ENCODE results near the gene ANKRD11. TPM values are rescaled to one million over a fixed set of nuclear protein-coding genes. Genes with fewer than 3 reads are reported as not detected.
A peak's percentile ranks its signal among the peaks of the same experiment; 100 is the strongest.

ANKRD11 gene
- total RNA-seq, 1 experiment from 2014 or later: 266 TPM

DNA sequence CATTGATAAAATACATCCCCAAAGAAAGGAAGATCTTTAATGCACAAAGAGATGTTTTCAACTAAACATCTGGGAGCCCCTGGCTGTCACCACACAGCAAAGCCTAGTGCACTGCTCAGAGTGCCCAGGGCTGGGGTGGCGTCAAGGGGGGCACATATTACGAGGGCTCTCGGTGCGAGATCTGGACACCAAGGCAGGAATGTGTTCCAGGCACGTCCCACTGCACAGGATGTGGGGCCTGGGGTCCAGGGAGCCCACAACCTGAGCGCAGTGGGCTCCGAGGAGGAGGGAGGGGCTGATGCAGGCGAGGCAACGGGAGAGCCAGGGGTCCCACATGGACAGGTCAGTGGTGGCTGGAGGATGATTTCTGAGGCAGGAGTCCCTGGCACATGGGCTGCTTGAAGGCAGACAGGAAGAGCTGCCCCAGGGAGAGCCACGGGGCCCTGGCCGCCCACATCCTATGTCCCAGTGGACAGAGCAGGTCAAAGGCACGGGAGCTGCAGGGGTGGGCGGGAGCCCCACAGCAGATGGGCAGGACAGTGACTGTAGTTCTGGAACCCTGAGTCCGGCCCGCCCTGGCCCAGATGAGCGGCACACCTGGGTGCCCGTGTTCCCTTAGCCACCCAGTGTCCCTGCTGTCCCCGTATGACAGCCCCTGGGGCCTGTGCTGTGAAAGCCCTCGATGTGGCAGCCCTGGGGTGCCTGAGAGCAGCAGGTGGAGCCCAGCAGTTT, 216.5 kb downstream of the ANKRD11 start:
- no peak overlapping the region for H3K9ac ChIP-seq (ENCODE audit: low read length)
- peaks cover 38% of the 10 kb centered on the region; the same call in 1 of the 2 replicates for H3K79me2 ChIP-seq (ENCODE audit: insufficient read depth, low read length)
- BruUV-seq (replicated peaks): no TSS peak
- ChIA-PET POLR2A (no interaction called here), RAD21 (ENCODE audit: low non-redundant PET in 1 of 2, low total read pairs in 2 of 2, uncharacterized antibody in 2 of 2, unreplicated experiment in 2 of 2) (no interaction called here), CTCF (no interaction called here)
- H2AFZ ChIP-seq (ENCODE audit: low read depth, low read length, poor library complexity, severe bottlenecking): no peak overlapping the region
- no peak overlapping the region for H3K4me3 ChIP-seq (replicated peaks in 1 of 2; ENCODE audit: low read depth in 1 of 2, low read length in 2 of 2)
- intact Hi-C loops (cut with micrococcal nuclease): no loop called here
- H3K27me3 ChIP-seq (ENCODE audit: insufficient read depth, low read length): no peaks in the 10 kb centered on the region
- H3K4me2 ChIP-seq (ENCODE audit: low read length): no peak overlapping the region
- peaks cover 0 to 17% of the 10 kb centered on the region in 2 experiments; a peak in 3 of 4 replicates for H3K4me1 ChIP-seq (ENCODE audit: control insufficient read depth in 1 of 2, insufficient read depth in 2 of 2, low read length in 2 of 2)
- TF ChIP-seq, protein P1, sequence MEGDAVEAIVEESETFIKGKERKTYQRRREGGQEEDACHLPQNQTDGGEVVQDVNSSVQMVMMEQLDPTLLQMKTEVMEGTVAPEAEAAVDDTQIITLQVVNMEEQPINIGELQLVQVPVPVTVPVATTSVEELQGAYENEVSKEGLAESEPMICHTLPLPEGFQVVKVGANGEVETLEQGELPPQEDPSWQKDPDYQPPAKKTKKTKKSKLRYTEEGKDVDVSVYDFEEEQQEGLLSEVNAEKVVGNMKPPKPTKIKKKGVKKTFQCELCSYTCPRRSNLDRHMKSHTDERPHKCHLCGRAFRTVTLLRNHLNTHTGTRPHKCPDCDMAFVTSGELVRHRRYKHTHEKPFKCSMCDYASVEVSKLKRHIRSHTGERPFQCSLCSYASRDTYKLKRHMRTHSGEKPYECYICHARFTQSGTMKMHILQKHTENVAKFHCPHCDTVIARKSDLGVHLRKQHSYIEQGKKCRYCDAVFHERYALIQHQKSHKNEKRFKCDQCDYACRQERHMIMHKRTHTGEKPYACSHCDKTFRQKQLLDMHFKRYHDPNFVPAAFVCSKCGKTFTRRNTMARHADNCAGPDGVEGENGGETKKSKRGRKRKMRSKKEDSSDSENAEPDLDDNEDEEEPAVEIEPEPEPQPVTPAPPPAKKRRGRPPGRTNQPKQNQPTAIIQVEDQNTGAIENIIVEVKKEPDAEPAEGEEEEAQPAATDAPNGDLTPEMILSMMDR (IDR thresholded peaks at IDR 0.05 in 2 of 3, conservative IDR thresholded peaks at IDR 0.05 in 1 of 3; ENCODE audit: borderline replicate concordance in 1 of 3, insufficient read depth in 1 of 3, low read depth in 2 of 3, low read length in 2 of 3): no peak
- TF ChIP-seq YY1 (IDR thresholded peaks at IDR 0.05; ENCODE audit: extremely low read depth, insufficient replicate concordance, low read depth, low read length) (no peak), SIN3A (IDR thresholded peaks at IDR 0.05; ENCODE audit: low read depth) (no peak), ZFX (IDR thresholded peaks at IDR 0.05) (no peak), EZH2 (IDR thresholded peaks at IDR 0.05) (no peak), CBX3 (IDR thresholded peaks at IDR 0.05; ENCODE audit: low read depth) (no peak), TCF7L2 (IDR thresholded peaks at IDR 0.05; ENCODE audit: borderline replicate concordance, extremely low read depth, insufficient read depth, insufficient read length) (no peak)
- TF ChIP-seq, protein P2, sequence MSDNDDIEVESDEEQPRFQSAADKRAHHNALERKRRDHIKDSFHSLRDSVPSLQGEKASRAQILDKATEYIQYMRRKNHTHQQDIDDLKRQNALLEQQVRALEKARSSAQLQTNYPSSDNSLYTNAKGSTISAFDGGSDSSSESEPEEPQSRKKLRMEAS (IDR thresholded peaks at IDR 0.05): no peak
- TF ChIP-seq, protein P3, sequence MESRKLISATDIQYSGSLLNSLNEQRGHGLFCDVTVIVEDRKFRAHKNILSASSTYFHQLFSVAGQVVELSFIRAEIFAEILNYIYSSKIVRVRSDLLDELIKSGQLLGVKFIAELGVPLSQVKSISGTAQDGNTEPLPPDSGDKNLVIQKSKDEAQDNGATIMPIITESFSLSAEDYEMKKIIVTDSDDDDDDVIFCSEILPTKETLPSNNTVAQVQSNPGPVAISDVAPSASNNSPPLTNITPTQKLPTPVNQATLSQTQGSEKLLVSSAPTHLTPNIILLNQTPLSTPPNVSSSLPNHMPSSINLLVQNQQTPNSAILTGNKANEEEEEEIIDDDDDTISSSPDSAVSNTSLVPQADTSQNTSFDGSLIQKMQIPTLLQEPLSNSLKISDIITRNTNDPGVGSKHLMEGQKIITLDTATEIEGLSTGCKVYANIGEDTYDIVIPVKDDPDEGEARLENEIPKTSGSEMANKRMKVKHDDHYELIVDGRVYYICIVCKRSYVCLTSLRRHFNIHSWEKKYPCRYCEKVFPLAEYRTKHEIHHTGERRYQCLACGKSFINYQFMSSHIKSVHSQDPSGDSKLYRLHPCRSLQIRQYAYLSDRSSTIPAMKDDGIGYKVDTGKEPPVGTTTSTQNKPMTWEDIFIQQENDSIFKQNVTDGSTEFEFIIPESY (IDR thresholded peaks at IDR 0.05; ENCODE audit: extremely low read depth, insufficient replicate concordance, low read length): no peak
- no peaks in the 10 kb centered on the region for H3K9me3 ChIP-seq (ENCODE audit: control insufficient read depth in 1 of 2, insufficient read depth in 1 of 2, low read depth in 1 of 2, low read length in 2 of 2)
- peak overlapping the region; percentile 10; the same call in 1 of the 2 replicates for H3K27ac ChIP-seq (ENCODE audit: low read depth, low read length)
- peaks cover 43 to 66% of the 10 kb centered on the region in 2 experiments for H3K36me3 ChIP-seq (ENCODE audit: control insufficient read depth in 1 of 2, insufficient read depth in 2 of 2, low read length in 2 of 2)
- DNase-seq (ENCODE audit: low read depth, low spot score) (no peak), ATAC-seq (no peak)
- H3K9me2 ChIP-seq (ENCODE audit: insufficient read depth): no peaks in the 10 kb centered on the region
- H4K20me1 ChIP-seq (ENCODE audit: insufficient read depth): no peaks in the 10 kb centered on the region

Measured in HCT116 (cell line).